Stimulated activated CD8-positive, alpha-beta memory T cell treated with anti-CD3 and anti-CD28 coated beads, Interleukin-4, amount 100 ng/mL, for 48 hours (primary cell): ENCODE results near the gene FAP.
A peak's percentile ranks its signal among the peaks of the same experiment; 100 is the strongest.

Experiments used
- DNase-seq: peaks from one replicate; pipeline ENCODE4 v3.0.0-alpha.2; 2020

FAP gene

DNA sequence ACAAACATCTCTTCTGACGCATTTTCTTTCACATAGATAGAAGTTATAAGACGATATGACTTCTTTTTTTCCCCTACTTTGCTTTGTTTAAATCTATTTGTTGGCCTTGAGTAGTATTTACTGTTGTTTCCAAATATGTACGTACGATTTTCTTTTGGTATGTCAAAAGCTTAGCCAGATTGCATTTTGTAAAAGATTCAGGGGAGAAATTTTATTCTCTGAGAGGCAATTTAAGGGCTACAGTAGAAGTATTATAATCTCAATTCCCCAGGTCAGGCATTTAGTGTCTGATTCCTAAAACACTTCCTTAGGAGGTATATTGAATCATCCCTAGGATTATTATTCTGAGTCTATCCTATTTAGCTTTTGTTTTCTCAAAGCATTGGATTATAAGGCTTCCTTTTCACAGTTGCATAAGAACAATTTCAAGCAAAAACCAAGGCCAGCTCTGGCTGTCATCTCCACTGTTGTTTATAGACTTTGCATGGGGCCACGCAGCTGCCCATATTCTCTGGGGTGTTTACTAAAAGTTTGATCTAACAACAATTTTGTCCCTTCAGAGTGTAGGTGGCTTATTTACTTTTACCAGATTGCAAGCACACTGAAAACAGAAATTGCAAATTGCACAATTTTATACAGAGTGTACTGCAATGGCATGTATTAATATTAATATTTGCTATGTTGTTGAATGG is 57.6 kb downstream of the FAP start:
- DNase-seq: no peak

DNA sequence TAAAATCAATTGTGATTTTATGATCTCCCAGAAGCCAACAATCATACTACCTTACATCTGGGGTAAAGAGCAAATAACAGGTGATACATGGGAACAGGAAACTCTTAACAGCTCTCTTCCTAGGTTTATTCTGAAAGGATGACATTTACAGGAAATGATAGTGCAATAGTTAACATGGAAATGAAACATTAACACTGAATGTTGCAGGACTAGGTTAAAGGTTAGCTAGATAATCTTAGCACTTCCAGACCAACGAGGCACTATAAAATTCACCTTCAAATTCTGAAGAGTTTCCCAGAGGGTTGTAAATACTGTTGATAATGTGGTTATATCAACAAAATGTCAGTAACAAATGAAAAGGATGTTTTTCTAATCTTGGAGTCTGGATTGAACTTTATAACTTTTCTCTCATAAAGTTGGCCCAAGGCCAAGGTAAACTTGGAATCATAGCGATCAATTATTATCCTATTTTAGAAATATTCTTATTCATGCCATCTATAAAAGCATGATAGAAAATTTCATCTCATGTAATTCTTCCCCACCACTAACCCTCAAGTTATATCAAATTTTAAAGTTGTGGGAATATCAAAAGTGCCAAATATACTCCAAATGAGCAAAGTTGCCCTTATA is 58.3 kb downstream of the FAP start:
- DNase-seq: no peak

DNA sequence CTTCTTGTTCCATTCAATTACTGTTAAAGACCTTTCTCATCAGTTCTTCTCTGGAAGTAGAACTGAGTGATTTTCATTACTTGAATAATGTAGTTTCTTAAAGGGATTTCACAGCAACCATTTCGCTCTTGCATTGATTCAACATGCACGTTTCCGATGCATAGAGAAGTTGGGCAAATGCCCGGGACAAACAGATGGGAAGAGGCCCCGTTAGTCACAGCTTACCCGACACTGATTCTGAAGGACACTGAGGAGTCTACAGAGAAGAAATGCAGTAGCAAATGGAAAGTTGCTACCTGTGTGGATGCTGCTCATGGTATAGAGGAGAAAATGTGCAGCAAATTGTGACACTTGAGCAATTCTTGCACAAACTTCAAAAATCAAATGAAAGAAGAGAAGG is 58.9 kb downstream of the FAP start:
- no peak for DNase-seq

DNA sequence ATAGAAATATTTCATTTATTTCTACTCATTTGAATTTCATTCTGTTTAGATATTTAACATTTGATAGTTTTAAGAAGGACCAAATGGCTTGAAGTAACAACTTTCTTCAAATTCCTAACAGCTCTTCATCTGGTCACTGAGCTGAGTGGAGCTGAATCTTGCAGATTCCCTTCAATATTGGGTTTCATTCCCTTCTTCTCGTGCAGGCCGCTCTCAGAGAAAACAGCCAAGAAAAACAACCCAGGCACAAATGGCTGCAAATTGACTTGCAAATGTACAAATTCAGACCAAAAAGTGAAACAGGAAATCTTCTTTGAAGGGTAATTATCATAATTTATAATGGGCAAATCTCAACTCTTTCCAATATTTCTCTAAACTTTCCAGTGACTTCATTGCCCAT is 60.9 kb downstream of the FAP start:
- no peak for DNase-seq

DNA sequence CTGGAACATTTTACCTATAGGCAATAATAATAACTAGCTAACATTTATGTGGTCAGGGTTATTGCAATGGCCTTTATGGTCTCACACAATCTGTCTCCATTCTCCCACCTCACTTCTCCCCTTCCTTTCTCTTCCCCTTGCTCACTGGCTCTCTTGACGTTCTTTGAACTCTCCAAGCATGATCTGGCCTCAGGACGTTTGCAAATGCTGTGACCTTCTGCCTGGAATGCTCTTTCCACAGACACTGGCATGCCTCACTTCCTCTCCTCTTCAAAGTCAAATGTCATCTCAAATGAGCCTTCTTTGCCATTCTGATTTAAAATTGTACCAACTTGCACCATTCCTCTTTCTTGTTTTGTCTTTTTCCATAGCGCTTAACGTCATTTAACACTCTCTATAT is 65.9 kb downstream of the FAP start:
- no peak for DNase-seq

DNA sequence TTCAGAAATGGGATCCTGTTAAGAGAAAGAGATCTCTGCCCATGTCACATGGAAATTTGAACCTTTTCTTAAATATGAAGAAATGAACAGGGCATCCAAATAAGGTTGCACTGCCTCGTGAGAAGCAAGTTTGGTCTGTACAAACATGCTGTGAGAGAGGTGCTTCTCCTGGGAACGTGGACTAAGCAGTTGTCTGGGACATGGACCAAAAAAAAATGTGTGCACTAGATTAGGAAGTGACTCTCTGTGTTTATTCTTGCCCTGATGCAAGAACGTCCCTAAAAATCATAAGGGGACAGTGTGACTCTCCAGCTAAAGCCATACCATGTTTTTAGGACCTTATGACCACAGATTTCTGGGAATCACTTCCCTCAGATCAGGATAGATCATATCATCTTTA is 67.5 kb downstream of the FAP start:
- DNase-seq: no peak

DNA sequence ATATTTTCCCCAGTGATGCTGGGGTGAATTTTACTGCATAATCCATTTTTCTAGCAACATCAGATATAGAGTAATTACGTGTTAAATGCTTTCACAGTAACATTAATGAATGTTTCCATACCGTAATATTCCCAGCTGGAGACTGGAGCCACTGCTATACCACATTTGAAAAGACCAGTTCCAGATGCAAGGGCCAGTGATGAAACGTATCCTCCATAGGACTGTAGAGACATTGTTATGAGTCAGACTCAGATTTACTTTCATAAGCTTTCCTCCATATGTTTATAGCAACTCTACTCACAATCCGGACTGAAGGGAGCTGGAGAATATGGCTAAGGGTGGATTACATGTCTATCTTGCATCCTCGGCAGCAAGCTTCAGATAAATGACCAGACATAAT is 68.5 kb downstream of the FAP start:
- no peak for DNase-seq

DNA sequence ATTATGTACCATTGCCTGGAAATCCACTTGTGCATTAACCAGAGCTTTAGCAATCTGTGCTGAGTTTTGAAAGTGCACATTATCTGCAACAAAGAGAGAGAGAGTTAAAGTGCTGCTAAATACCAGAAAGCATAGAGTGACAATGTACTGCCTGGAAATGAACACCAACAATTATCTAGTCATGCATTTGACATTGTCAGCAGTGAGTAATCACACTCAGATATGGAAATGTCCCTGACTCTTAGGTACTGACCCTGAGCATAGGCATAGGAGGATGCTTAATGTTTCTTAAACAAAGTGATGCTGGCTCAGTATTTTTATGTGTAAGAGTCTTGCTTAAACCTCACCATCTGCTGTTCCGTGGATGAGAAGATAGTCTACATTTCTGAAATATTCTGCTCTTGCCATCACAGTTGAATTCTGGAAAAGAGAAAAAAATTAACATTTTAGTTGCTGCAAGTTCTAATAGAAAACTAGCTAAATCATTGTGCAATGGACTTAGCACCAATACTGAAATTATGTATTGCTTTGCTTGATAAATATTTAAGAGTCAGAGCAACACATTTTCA is 70.4 kb downstream of the FAP start:
- no peak for DNase-seq

DNA sequence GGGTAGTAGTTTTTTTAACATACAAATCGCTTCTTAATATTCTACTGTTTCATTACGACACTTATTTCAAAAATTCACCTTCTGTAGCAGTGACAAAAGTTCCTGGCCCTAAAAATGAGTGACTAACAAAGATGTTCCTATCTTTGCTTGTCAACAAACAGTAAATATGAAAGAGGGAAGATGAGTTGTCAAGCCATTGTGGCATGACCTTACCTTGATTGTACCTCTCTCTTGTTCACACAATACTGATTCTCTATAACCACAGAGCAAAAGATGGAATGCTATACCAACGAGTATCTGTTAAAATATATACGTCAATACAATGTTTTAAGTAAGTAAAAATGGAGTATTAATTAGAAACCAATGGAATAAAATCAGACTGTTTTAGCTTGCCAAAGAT is 76.5 kb downstream of the FAP start:
- DNase-seq: no peak

DNA sequence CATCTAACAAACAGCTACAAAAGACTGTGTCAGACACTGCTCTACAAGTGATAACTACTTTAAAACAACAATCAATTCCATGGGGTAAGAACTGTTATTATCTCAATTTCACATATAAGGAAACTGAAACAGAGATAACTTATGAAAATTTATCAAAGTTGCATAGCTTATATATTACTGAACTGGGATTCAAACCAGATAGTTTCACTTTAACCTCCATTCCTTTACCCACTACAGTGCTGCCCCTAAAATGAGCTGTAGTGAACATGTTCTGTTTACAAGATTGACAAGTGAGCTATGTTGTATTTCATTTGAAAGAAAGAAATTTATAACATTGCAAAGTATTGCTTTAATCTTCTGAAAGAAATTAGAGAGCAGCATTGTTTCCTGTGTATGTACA is 77.1 kb downstream of the FAP start:
- DNase-seq: no peak

DNA sequence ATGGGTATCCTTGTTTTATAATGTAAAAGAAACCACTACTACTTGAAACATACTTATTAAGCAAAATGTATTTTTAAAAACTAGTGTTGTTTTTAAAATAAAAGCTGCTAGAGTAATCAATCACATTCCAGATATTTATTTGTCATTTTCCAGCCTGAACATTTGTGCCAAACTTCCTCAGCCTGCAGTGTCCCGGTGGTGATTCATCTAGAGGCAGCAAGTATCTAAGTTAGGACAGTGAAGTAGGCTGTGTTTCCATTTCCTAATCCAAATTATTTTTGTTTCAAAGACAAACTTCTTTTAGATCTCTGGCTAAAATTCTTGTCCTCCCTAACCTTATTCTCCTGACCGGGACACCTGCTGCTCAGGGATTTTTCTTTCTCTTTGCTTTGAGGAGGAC is 78.4 kb downstream of the FAP start:
- DNase-seq: no peak

DNA sequence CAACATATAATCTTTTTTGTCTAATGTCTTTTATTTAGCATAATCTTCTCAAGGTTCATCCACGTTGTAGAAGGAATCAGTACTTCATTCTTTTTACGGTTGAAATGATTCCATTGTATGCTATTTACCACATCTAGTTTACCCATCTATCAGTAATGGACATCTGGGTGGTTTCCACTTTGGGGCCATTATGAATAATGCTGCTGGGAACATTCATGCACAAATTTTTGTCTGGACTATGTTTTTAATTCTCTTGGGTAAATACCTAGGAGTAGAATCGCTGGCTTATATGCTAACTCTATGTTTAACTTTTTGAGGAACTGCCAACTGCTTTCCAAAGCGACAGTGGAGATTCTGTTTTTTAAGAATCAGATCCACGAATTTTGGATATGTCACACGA is 83.8 kb downstream of the FAP start:
- DNase-seq: no peak

DNA sequence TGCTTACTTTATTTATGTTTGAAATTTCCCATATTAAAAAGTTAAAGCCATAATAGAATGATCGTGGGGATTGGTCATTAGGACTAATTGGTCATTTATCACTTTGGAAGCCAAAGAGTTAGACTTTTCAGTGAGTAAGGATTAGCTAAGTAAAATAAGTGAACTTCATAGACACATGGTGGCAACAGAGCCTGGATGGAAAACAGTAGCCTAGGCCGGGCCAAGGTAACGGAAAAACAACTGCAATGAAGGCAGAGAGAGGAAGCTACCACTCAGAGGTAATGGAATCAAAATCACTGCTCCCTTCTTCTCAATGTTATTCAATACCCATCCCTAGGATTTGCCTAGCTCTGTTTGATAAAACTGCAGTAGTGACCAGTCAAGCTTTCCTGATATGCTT is 87.1 kb downstream of the FAP start:
- no peak for DNase-seq

DNA sequence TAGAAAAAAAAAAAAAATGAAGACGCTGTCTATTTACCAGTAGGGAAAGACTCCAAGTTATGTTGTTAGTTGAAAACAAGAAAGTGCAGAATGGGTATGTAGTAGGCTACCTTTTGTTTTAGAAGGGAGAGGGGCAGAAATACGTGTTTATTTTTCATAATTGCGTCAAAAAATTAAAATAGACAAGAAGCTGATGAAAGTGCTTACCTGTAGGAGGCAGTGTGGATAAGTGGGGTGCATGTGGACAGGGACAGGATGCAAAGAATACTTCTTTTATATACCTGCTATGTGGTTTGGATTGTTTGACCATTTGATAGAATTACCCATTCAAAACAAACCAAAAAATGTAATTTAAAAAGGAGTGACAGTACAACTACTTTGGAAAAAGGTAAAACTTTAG is 88.2 kb downstream of the FAP start:
- DNase-seq: no peak

DNA sequence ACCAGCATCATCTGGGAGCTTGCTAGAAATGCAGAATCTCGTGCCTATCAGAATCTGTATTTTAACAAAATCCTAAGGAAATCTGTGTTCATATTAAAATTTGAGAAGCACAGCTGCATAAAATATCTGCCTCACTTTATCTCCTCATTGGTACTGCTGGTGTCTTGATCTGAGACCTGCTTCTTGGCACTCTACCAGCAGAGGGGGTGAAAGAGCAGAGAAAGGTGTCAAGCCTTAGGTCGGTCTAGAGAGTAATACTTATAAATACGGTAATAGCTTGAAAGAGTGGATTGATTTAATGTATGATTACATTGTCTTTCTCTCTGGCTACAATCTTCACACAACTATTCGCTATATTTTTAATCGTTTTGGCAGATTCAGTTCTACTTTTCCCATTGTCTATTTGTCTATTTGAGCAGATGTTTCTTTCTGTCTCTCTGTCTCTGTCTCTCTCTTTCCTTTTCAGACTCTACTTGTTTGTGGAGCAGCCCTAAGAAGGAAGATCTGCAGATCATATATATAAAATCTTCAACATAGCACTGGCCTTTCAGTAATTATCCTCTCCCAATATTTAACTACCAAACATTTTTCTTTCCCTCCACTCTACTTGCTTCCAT is 89.5 kb downstream of the FAP start:
- peak; percentile 74 for DNase-seq

DNA sequence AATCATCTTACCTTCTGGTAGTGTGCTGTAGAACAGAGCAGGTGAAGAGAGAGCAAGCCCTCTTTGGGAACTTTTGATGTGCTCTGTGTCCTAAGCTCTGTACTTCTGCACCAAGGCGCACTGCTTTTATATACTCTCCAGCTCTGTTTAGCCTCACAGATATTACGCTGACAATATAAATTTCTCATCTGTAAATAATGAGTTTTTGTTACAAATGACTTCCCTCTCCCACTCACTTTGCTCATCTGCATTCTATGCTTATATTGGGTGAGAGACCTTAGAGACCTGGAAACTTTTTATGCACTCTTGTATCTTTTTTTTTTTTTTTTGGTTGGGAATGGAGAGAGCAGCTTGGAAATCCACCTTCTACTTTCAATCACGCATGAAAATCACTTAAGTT is 91.1 kb downstream of the FAP start, which contains the start of gene GCG:
Gene GCG (minus strand): TSS at position 101 of the 400 bp plus-strand sequence. CDS start 3,069 bp downstream, outside the sequence.
- DNase-seq: no peak

DNA sequence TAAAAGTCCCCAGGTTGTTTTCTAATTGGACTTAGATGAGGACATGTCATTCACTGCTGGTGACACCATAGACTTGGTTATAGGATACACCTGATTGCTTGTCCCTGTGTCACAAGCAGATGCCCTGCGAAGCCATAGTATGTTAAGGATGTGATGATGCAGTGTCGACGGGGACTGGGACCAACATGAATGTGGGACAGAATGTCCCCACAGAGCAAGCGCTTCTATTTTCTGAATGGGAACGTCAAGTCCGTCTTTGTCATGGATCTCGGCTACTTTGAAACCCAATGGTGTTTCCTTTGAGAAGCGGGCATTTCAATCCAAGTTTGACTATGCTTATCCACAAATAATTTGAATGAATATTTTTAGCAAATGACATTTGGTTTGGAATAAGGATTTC is 93.3 kb downstream of the FAP start:
- DNase-seq: no peak

DNA sequence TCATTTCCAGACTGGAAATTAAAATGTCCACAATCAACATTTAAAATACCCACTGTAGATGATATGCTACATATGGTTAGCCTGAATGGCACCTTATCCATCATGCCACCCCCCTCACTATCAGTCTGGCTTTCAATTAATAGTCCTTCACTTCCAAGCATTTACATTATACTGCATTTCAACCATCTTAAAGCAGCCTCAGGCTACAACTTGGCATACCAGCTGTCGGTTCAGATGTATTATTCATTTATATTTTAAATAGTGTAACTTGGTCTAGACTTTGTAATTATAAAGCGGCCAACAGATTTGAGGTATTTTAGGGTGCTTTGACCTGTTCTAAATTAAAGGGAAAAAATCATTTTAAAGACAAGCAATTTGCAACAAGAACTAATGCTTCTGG is 93.8 kb downstream of the FAP start:
- no peak for DNase-seq

DNA sequence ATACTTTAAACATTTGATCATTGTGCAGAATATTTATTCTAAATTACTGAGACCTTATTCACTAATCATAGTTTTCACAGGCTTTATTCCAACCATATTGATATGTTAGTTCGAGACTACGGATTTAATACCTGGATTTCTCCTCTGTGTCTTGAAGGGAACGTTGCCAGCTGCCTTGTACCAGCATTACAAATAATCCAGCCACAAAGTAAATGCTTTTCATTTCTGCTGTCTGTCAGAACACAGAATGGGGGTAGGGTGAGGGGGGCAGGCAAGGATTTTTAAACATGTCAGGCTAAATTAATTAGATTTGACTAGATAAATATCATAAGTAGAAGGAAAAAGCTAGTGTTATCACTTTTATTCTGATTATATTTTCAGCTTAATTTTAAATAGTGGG is 94.3 kb downstream of the FAP start:
- DNase-seq: no peak

DNA sequence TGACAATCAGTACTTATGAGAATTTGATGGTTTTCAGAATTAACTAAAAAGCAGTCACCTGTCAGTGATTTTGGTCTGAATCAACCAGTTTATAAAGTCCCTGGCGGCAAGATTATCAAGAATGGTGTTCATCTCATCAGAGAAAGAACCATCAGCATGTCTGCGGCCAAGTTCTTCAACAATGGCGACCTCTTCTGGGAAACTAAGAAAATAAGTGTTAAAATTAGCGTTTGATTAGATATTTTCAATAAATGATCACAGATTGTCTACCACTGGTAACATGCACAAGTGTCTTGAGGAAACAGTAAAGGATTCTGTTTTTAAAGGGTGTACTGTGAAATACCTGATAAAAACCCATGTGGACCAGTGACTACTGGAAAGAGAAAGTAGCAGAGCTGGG is 99.3 kb downstream of the FAP start:
- no peak for DNase-seq

DNA sequence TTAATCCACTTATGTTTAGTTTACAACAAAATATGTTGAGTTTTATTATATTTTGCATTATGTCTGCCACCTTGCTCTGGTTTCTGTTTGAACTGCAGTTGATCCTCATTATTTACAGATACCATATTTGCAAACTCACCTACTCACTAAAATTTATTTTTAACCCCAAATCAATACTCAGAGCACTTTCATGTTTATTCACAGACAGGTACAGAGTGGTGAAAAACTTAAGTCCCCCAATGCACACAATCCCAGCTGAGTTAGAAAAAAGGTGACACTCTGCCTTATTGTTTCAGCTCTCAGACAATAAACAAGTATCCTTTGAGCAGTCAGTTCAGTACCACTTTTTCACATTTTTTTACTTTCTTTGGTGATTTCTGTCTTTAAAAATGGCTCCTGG is 104.9 kb downstream of the FAP start:
- no peak for DNase-seq

DNA sequence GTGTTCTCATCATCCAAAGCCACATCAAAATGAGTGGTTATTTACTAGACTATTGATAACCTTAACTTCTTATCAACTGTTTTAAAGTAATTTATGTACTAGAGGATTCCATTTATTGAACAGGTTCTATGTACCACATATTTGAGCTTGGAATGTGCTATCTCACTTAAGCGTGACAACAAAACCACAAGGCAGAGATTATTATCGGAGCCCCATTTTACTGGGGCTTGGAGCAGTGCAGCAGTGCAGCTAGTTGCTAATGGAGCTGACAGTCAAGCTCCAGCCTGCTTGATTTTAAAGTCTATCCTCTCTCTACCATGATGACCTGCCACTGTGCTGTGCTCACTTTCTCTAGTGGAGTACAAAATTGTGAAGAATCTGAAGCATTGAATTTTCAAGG is 115.8 kb downstream of the FAP start:
- DNase-seq: no peak

DNA sequence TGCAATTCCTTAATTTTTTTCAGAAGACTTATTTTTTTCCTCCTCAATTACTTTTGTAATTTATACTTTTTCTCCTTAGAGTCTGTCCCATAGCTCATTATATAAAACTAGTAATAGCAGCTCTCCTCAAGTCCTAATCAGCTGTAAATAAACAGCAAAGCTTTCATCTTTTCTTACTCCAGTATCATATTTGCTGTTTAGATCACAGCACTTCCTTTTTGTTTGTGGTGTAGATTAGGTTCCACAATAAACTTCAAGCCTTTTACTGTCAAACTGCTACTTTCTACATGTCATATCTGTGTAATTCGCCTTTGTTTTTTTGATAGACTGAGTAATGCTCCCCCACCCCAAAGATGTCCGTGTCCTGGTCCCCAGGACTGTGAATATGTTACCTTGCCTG is 116.7 kb downstream of the FAP start:
- DNase-seq: no peak

DNA sequence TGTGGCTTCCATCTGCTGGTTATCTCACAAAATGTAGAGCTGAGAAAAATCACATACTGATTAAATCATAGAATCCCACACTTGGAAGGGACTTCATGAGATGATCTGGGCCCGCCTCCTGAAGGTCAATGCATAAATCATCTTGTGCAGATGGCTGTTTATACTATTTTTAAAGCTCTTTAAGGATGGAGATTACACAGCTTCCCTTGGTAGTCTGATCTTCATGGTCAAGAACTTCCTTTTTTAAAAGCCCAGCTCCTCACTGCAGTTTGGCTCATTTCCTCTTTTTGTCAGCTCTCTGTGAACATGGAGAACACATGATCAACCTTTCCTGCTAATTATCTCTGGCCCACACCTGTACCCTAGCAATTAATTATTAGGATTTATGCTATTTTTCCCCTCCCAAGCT is 117.1 kb downstream of the FAP start:
- DNase-seq: no peak
